ENCODE results near the gene SPSB4.

- TF ChIP-seq CTCF (conservative IDR thresholded peaks at IDR 0.05 in 1 of 2, IDR thresholded peaks at IDR 0.05 in 1 of 2; ENCODE audit: low read depth in 1 of 2, low read length in 2 of 2), result no peak
- no peak for TF ChIP-seq EZH2 (IDR thresholded peaks at IDR 0.05; ENCODE audit: low read length, missing control alignments)
Observed at GRCh38 chr3:141176775-141177174, 125.6 kb downstream of the SPSB4 start.
